ENCODE data around the gene TMED6.
"Not testable (repeated sequence)": the region's sequence is repeated elsewhere in the genome, so short reads cannot be mapped to it uniquely, and the experiment has no call there.

DNA sequence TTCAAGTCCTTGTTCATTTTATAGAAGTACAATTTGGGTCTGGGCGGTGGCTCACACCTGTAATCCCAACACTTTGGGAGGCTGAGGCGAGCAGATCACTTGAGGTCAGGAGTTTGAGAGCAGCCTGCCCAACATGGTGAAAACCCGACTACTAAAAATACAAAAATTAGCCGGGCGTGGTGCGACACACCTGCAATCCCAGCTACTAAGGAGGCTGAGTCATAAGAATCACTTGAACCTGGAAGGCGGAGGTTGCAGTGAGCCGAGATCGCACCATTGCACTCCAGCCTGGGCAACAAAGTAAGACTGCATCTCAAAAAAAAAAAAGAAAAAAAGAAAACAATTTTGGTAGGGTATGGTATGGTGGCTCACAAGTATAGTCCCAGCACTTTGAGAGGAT is 8.5 kb upstream of the TMED6 start:
- TF ChIP-seq, protein P1, sequence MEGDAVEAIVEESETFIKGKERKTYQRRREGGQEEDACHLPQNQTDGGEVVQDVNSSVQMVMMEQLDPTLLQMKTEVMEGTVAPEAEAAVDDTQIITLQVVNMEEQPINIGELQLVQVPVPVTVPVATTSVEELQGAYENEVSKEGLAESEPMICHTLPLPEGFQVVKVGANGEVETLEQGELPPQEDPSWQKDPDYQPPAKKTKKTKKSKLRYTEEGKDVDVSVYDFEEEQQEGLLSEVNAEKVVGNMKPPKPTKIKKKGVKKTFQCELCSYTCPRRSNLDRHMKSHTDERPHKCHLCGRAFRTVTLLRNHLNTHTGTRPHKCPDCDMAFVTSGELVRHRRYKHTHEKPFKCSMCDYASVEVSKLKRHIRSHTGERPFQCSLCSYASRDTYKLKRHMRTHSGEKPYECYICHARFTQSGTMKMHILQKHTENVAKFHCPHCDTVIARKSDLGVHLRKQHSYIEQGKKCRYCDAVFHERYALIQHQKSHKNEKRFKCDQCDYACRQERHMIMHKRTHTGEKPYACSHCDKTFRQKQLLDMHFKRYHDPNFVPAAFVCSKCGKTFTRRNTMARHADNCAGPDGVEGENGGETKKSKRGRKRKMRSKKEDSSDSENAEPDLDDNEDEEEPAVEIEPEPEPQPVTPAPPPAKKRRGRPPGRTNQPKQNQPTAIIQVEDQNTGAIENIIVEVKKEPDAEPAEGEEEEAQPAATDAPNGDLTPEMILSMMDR (IDR thresholded peaks at IDR 0.05), result not testable (repeated sequence)
- not testable (repeated sequence) for TF ChIP-seq ZFX (IDR thresholded peaks at IDR 0.05; ENCODE audit: borderline replicate concordance)

All from 22Rv1 (cell line).